Activated CD8-positive, alpha-beta memory T cell treated with anti-CD3 and anti-CD28 coated beads, Interleukin-2, amount 50 U/mL, for 1 hour (primary cell): Measurements from ENCODE around the gene CYP4F12.
"Not testable (repeated sequence)": the region's sequence is repeated elsewhere in the genome, so short reads cannot be mapped to it uniquely, and the experiment has no call there.

Source experiments
- DNase-seq: peaks from one replicate; pipeline ENCODE4 v3.0.0-alpha.2; 2020; ENCODE audit errors: extremely low read depth

CYP4F12 gene

GRCh38 chr19:15649526-15649925, 23.4 kb upstream of the CYP4F12 start:
- DNase-seq, result no peak

GRCh38 chr19:15650123-15650522, 22.8 kb upstream of the CYP4F12 start:
- not testable (repeated sequence) for DNase-seq

- DNase-seq, result no peak
These were observed 21.1 kb upstream of the CYP4F12 start for GRCh38 chr19:15651791-15652190.

GRCh38 chr19:15652559-15653278, 20.2 kb upstream of the CYP4F12 start:
- no peak for DNase-seq

GRCh38 chr19:15656467-15656866, 16.4 kb upstream of the CYP4F12 start:
- no peak for DNase-seq

- DNase-seq, result no peak
These were observed 9.6 kb upstream of the CYP4F12 start for GRCh38 chr19:15663247-15663646.

- DNase-seq, result no peak
These were observed 6.7 kb upstream of the CYP4F12 start for GRCh38 chr19:15666186-15666585.

GRCh38 chr19:15666883-15667282, 6.0 kb upstream of the CYP4F12 start:
- no peak for DNase-seq

GRCh38 chr19:15669440-15669839, 3.4 kb upstream of the CYP4F12 start:
- DNase-seq, result no peak

- DNase-seq, result no peak
These were observed 3.0 kb upstream of the CYP4F12 start for GRCh38 chr19:15669891-15670290.

GRCh38 chr19:15671237-15671821, 1.6 kb upstream of the CYP4F12 start:
- DNase-seq, result no peak

GRCh38 chr19:15671891-15672579, 852 bp upstream of the CYP4F12 start:
- no peak for DNase-seq

- DNase-seq, result no peak
These were observed 328 bp downstream of the CYP4F12 start for GRCh38 chr19:15673176-15673654.

GRCh38 chr19:15675560-15675959, 2.7 kb downstream of the CYP4F12 start:
- no peak for DNase-seq

GRCh38 chr19:15679089-15679488, 6.2 kb downstream of the CYP4F12 start:
- DNase-seq, result no peak

- not testable (repeated sequence) for DNase-seq
These were observed 7.0 kb downstream of the CYP4F12 start for GRCh38 chr19:15679865-15680264.

- no peak for DNase-seq
These were observed 7.8 kb downstream of the CYP4F12 start for GRCh38 chr19:15680478-15681322.

GRCh38 chr19:15683411-15683810, 10.5 kb downstream of the CYP4F12 start:
- DNase-seq, result no peak

GRCh38 chr19:15684828-15685227, 11.9 kb downstream of the CYP4F12 start:
- DNase-seq, result no peak

GRCh38 chr19:15696654-15697194, 23.8 kb downstream of the CYP4F12 start:
- DNase-seq, result no peak

- no peak for DNase-seq
These were observed 29.1 kb downstream of the CYP4F12 start for GRCh38 chr19:15701757-15702533.
